Measurements from ENCODE around the gene ADGRB3. TPM values are rescaled to one million over a fixed set of nuclear protein-coding genes. Genes with fewer than 3 reads are reported as not detected.

ADGRB3 gene
- total RNA-seq, 1 experiment from 2014 or later: 0.11 TPM

- DNase-seq: no peak
- ATAC-seq: no peak
- Histone ChIP-seq H3F3A (ENCODE audit: low read length, unreplicated experiment) (no peaks in the 10 kb centered on the region), H3K4me1 (ENCODE audit: insufficient read depth, low read length) (no peaks in the 10 kb centered on the region), H4K20me1 (ENCODE audit: low read length) (no peaks in the 10 kb centered on the region), H3K27ac (ENCODE audit: low read length) (no peak overlapping the region), H3K9me3 (ENCODE audit: low read length) (no peaks in the 10 kb centered on the region), H3K79me2 (ENCODE audit: low read length) (no peaks in the 10 kb centered on the region), H3K27me3 (ENCODE audit: low read length) (no peaks in the 10 kb centered on the region), H3K4me2 (ENCODE audit: low read length) (no peak overlapping the region), H3K36me3 (ENCODE audit: low read depth, low read length) (no peaks in the 10 kb centered on the region), H3K9me2 (replicated peaks; ENCODE audit: low read length) (no peaks in the 10 kb centered on the region), H2AFZ (ENCODE audit: low read length) (no peak overlapping the region), H3K9ac (ENCODE audit: low read length) (no peak overlapping the region), H3K4me3 (ENCODE audit: low read length) (no peak overlapping the region)
- ChIA-PET POLR2A (ENCODE audit: unreplicated experiment) (no interaction called here), CTCF (no interaction called here)
- BruUV-seq (replicated peaks): no TSS peak
- intact Hi-C loops (cut with micrococcal nuclease): no loop called here
- no peak for TF ChIP-seq EZH2 (IDR thresholded peaks at IDR 0.05; ENCODE audit: low read length, unreplicated experiment)
- no peak for TF ChIP-seq EZH2phosphoT487 (IDR thresholded peaks at IDR 0.05; ENCODE audit: borderline replicate concordance, low read length)
- no peak for TF ChIP-seq CTCF (conservative IDR thresholded peaks at IDR 0.05; ENCODE audit: low read depth, low read length)
Observed at GRCh38 chr6:69202768-69203167, 567.7 kb downstream of the ADGRB3 start.

- ChIA-PET POLR2A (ENCODE audit: unreplicated experiment) (no interaction called here), CTCF (no interaction called here)
- BruUV-seq (replicated peaks): no TSS peak
- H3F3A ChIP-seq (ENCODE audit: low read length, unreplicated experiment): no peaks in the 10 kb centered on the region
- intact Hi-C loops (cut with micrococcal nuclease): no loop called here
- no peak overlapping the region for H3K4me3 ChIP-seq (ENCODE audit: low read length)
- no peaks in the 10 kb centered on the region for H3K9me2 ChIP-seq (replicated peaks; ENCODE audit: low read length)
- no peak overlapping the region for H2AFZ ChIP-seq (ENCODE audit: low read length)
- no peak for TF ChIP-seq EZH2 (IDR thresholded peaks at IDR 0.05; ENCODE audit: low read length, unreplicated experiment)
- TF ChIP-seq EZH2phosphoT487 (IDR thresholded peaks at IDR 0.05; ENCODE audit: borderline replicate concordance, low read length): no peak
- TF ChIP-seq CTCF (conservative IDR thresholded peaks at IDR 0.05; ENCODE audit: low read depth, low read length): no peak
- DNase-seq: no peak
- no peak overlapping the region for H3K27ac ChIP-seq (ENCODE audit: low read length)
- no peak for ATAC-seq
- H3K4me1 ChIP-seq (ENCODE audit: insufficient read depth, low read length): no peaks in the 10 kb centered on the region
- H3K27me3 ChIP-seq (ENCODE audit: low read length): no peaks in the 10 kb centered on the region
- no peaks in the 10 kb centered on the region for H3K79me2 ChIP-seq (ENCODE audit: low read length)
- no peaks in the 10 kb centered on the region for H3K9me3 ChIP-seq (ENCODE audit: low read length)
- no peaks in the 10 kb centered on the region for H4K20me1 ChIP-seq (ENCODE audit: low read length)
- no peak overlapping the region for H3K4me2 ChIP-seq (ENCODE audit: low read length)
- no peaks in the 10 kb centered on the region for H3K36me3 ChIP-seq (ENCODE audit: low read depth, low read length)
- no peak overlapping the region for H3K9ac ChIP-seq (ENCODE audit: low read length)
Observed at GRCh38 chr6:69216127-69216526, 581.0 kb downstream of the ADGRB3 start.

GRCh38 chr6:69217343-69217742 lies 582.3 kb downstream of the ADGRB3 start:
- H3K4me1 ChIP-seq (ENCODE audit: insufficient read depth, low read length): no peaks in the 10 kb centered on the region

More at GRCh38 chr6:69217343-69217742, 582.3 kb downstream of the ADGRB3 start:
- no peaks in the 10 kb centered on the region for H3K79me2 ChIP-seq (ENCODE audit: low read length)
- no peak overlapping the region for H3K4me3 ChIP-seq (ENCODE audit: low read length)
- H3K9me2 ChIP-seq (replicated peaks; ENCODE audit: low read length): no peaks in the 10 kb centered on the region
- no peak overlapping the region for H3K27ac ChIP-seq (ENCODE audit: low read length)
- H3K27me3 ChIP-seq (ENCODE audit: low read length): no peaks in the 10 kb centered on the region
- DNase-seq: no peak
- no peak for TF ChIP-seq EZH2 (IDR thresholded peaks at IDR 0.05; ENCODE audit: low read length, unreplicated experiment)
- no peak for TF ChIP-seq EZH2phosphoT487 (IDR thresholded peaks at IDR 0.05; ENCODE audit: borderline replicate concordance, low read length)
- no peak for TF ChIP-seq CTCF (conservative IDR thresholded peaks at IDR 0.05; ENCODE audit: low read depth, low read length)
- CTCF ChIA-PET: no interaction called here
- no peak overlapping the region for H3K9ac ChIP-seq (ENCODE audit: low read length)
- POLR2A ChIA-PET (ENCODE audit: unreplicated experiment): no interaction called here
- H3K9me3 ChIP-seq (ENCODE audit: low read length): no peaks in the 10 kb centered on the region
- H3K36me3 ChIP-seq (ENCODE audit: low read depth, low read length): no peaks in the 10 kb centered on the region
- no peak for ATAC-seq
- intact Hi-C loops (cut with micrococcal nuclease): no loop called here
- no peaks in the 10 kb centered on the region for H4K20me1 ChIP-seq (ENCODE audit: low read length)
- no peak overlapping the region for H3K4me2 ChIP-seq (ENCODE audit: low read length)
- no peaks in the 10 kb centered on the region for H3F3A ChIP-seq (ENCODE audit: low read length, unreplicated experiment)
- no TSS peak for BruUV-seq (replicated peaks)
- H2AFZ ChIP-seq (ENCODE audit: low read length): no peak overlapping the region
